ENCODE measurements around the gene RANBP1.
"Not testable (repeated sequence)": the region's sequence is repeated elsewhere in the genome, so short reads cannot be mapped to it uniquely, and the experiment has no call there.

Gene RANBP1

GRCh38 chr22:20115691-20116375, at the start of gene RANBP1:
Gene RANBP1, plus strand, starts transcription at chr22:20116104. Its CDS starts 81 bp downstream, at chr22:20116185.
- H3K36me3 ChIP-seq (ENCODE audit: control insufficient read depth, insufficient read depth, low read length) = no peaks in the 10 kb centered on the region
- TF ChIP-seq CTCF (IDR thresholded peaks at IDR 0.05) = no peak

GRCh38 chr22:20066617-20067383, 49.1 kb upstream of the RANBP1 start:
- H3K36me3 ChIP-seq (ENCODE audit: control insufficient read depth, insufficient read depth, low read length) = no peaks in the 10 kb centered on the region
- no peak for TF ChIP-seq CTCF (IDR thresholded peaks at IDR 0.05)
- H3K4me1 ChIP-seq = no peaks in the 10 kb centered on the region
- no peaks in the 10 kb centered on the region for H3K9me3 ChIP-seq (ENCODE audit: control insufficient read depth, low read length)
- H3K79me2 ChIP-seq = no peaks in the 10 kb centered on the region
- no peak overlapping the region for H3K27ac ChIP-seq
- H3K27me3 ChIP-seq (ENCODE audit: control insufficient read depth, insufficient read depth, low read length) = no peaks in the 10 kb centered on the region
- no peak overlapping the region for H3K9ac ChIP-seq
- no peak overlapping the region for H3K4me3 ChIP-seq (ENCODE audit: low read depth, low read length)
- no peak overlapping the region for H2AFZ ChIP-seq
- no peak overlapping the region for H3K4me2 ChIP-seq (ENCODE audit: low read length)

More at GRCh38 chr22:20115691-20116375, at the start of gene RANBP1:
- Histone ChIP-seq H3K27me3 (ENCODE audit: control insufficient read depth, insufficient read depth, low read length) (no peaks in the 10 kb centered on the region), H3K79me2 (peaks cover 2% of the 10 kb centered on the region), H3K27ac (peak within 1 kb of the TSS; percentile 71), H3K4me3 (ENCODE audit: low read depth, low read length) (peak within 1 kb of the TSS; percentile 61), H3K4me2 (ENCODE audit: low read length) (peak within 1 kb of the TSS; percentile 63), H2AFZ (peak within 1 kb of the TSS; percentile 80), H3K4me1 (no peaks in the 10 kb centered on the region), H3K9me3 (ENCODE audit: control insufficient read depth, low read length) (no peaks in the 10 kb centered on the region), H3K9ac (peak within 1 kb of the TSS; percentile 46)

- H3K4me3 ChIP-seq (ENCODE audit: low read depth, low read length); H3K79me2 ChIP-seq; H3K36me3 ChIP-seq (ENCODE audit: control insufficient read depth, insufficient read depth, low read length); H3K9me3 ChIP-seq (ENCODE audit: control insufficient read depth, low read length); H3K9ac ChIP-seq; H3K27me3 ChIP-seq (ENCODE audit: control insufficient read depth, insufficient read depth, low read length); H3K27ac ChIP-seq; H3K4me2 ChIP-seq (ENCODE audit: low read length); H2AFZ ChIP-seq; H3K4me1 ChIP-seq: not testable (repeated sequence)
Measured at GRCh38 chr22:20067384-20067682, 48.6 kb upstream of the RANBP1 start.

GRCh38 chr22:20068640-20069039, 47.3 kb upstream of the RANBP1 start:
- Histone ChIP-seq H3K4me2 (ENCODE audit: low read length) (no peak overlapping the region), H3K36me3 (ENCODE audit: control insufficient read depth, insufficient read depth, low read length) (no peaks in the 10 kb centered on the region), H3K4me3 (ENCODE audit: low read depth, low read length) (no peak overlapping the region), H3K4me1 (no peaks in the 10 kb centered on the region), H2AFZ (no peak overlapping the region), H3K79me2 (no peaks in the 10 kb centered on the region), H3K27me3 (ENCODE audit: control insufficient read depth, insufficient read depth, low read length) (no peaks in the 10 kb centered on the region), H3K9me3 (ENCODE audit: control insufficient read depth, low read length) (no peaks in the 10 kb centered on the region), H3K27ac (no peak overlapping the region), H3K9ac (no peak overlapping the region)
- no peak for TF ChIP-seq CTCF (IDR thresholded peaks at IDR 0.05)

GRCh38 chr22:20069331-20070042, 46.4 kb upstream of the RANBP1 start:
- H2AFZ ChIP-seq = no peak overlapping the region
- no peak overlapping the region for H3K27ac ChIP-seq
- TF ChIP-seq CTCF (IDR thresholded peaks at IDR 0.05) = no peak
- H3K79me2 ChIP-seq = no peaks in the 10 kb centered on the region
- no peak overlapping the region for H3K4me2 ChIP-seq (ENCODE audit: low read length)
- H3K4me1 ChIP-seq = no peaks in the 10 kb centered on the region
- no peaks in the 10 kb centered on the region for H3K36me3 ChIP-seq (ENCODE audit: control insufficient read depth, insufficient read depth, low read length)
- no peak overlapping the region for H3K9ac ChIP-seq
- H3K27me3 ChIP-seq (ENCODE audit: control insufficient read depth, insufficient read depth, low read length) = no peaks in the 10 kb centered on the region
- H3K9me3 ChIP-seq (ENCODE audit: control insufficient read depth, low read length) = no peaks in the 10 kb centered on the region
- no peak overlapping the region for H3K4me3 ChIP-seq (ENCODE audit: low read depth, low read length)

Measured in parathyroid adenoma (tissue), 2 donors.